Subcutaneous abdominal adipose tissue (tissue), 5 donors: ENCODE results near the gene HDAC9.
"Not testable (repeated sequence)": the region's sequence is repeated elsewhere in the genome, so short reads cannot be mapped to it uniquely, and the experiment has no call there.

Experiments used
- H3K27ac ChIP-seq: one replicate; pipeline ENCODE4 v1.7.0; 2013; ENCODE audit warnings: low read depth, mild to moderate bottlenecking, inconsistent platforms, low read length, moderate library complexity
- H3K27me3 ChIP-seq, 5 donors: one replicate each; pipeline ENCODE4 v1.7.0; 2013; ENCODE audit warnings: low read length in 5 of 5, inconsistent platforms in 1 of 5; ENCODE audit not compliant: control insufficient read depth in 5 of 5, insufficient read depth in 4 of 5
- H3K36me3 ChIP-seq, 5 donors: one replicate each; pipeline ENCODE4 v1.7.0; 2013; ENCODE audit warnings: low read length in 5 of 5; ENCODE audit not compliant: control insufficient read depth in 5 of 5, insufficient read depth in 5 of 5
- H3K4me1 ChIP-seq, 5 donors: one replicate each; pipeline ENCODE4 v1.7.0; 2013; ENCODE audit warnings: low read length in 5 of 5, mild to moderate bottlenecking in 3 of 5, moderate library complexity in 1 of 5; ENCODE audit not compliant: control insufficient read depth in 5 of 5, insufficient read depth in 5 of 5
- H3K4me3 ChIP-seq, 5 donors: one replicate each; pipeline ENCODE4 v1.7.0; 2013; ENCODE audit warnings: low read length in 5 of 5, low read depth in 1 of 5
- H3K9ac ChIP-seq, 5 donors: one replicate each; pipeline ENCODE4 v1.7.0; 2013; ENCODE audit warnings: low read length in 5 of 5, mild to moderate bottlenecking in 4 of 5, moderate library complexity in 3 of 5
- H3K9me3 ChIP-seq, 5 donors: one replicate each; pipeline ENCODE4 v1.7.0; 2013; ENCODE audit warnings: low read length in 5 of 5; ENCODE audit not compliant: control insufficient read depth in 5 of 5
- donor health status: healthy.
- donor health status: healthy.
- donor health status: healthy.
- donor health status: healthy.
- donor health status: healthy.

The HDAC9 gene

DNA sequence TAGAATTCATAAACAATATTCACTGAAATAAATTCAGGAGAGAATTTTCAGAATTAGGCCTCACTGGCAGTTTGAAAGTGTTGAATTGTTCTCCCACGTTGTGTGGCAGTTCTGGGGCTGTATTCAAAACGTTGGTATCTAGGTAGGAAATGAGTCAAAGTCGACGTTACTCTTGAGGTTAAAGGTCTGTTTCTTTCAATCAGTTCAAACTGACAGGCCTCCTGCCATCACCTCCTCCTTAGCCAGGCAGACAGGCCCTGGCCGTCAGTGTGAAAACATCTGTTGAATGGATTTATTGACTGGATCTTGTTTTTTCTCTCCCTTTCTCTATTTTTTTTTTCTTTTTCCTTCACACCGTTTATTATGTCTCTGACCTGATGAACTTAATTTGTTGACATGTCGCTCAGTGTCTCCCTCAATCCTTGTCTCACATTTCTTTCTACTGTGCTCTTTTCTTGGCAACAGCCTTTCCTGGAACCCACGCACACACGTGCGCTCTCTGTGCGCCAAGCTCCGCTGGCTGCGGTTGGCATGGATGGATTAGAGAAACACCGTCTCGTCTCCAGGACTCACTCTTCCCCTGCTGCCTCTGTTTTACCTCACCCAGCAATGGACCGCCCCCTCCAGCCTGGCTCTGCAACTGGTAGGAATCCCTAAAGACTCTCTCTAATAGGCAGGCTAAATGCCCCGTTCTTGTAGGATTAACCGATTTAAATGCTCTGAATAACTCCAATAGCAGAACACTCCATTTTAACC is 231.7 kb downstream of the HDAC9 start:
- Histone ChIP-seq H3K4me1 (no peaks in the 10 kb centered on the region), H3K27ac (no peak overlapping the region), H3K27me3 (no peaks in the 10 kb centered on the region), H3K9me3 (no peaks in the 10 kb centered on the region), H3K36me3 (no peaks in the 10 kb centered on the region), H3K4me3 (no peak overlapping the region), H3K9ac (no peak overlapping the region)

DNA sequence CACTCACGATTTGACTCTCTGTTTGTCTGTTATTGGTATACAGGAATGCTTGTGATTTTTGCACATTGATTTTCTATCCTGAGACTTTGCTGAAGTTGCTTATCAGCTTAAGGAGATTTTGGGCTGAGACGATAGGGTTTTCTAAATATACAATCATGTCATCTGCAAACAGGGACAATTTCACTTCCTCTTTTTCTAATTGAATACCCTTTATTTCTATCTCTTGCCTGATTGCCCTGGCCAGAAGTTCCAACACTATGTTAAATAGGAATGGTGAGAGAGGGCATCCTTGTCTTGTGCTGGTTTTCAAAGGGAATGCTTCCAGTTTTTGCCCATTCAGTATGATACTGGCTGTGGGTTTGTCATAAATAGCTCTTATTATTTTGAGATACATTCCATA is 240.5 kb downstream of the HDAC9 start:
- H3K27ac ChIP-seq, H3K9ac ChIP-seq, H3K4me1 ChIP-seq, H3K4me3 ChIP-seq, H3K27me3 ChIP-seq, H3K36me3 ChIP-seq, H3K9me3 ChIP-seq: not testable (repeated sequence)

DNA sequence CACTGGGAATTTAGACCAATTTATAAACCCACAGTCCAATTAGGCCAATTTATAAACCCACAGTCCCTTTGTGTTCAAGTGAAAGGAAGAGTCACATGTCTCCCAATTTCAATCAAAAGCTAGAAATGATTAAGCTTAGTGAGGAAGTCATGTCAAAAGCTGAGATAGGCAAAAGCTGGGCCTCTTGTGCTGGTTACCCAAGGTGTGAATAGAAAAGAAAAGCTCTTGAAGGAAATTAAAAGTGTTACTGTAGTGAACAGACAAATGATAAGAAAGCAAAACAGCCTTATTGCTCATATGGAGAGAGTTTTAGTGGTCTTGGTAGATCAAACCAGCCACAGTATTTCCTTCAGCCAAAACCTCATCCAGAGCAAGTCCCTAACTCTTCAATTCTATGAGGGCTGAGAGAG is 245.0 kb downstream of the HDAC9 start:
- Histone ChIP-seq H3K9me3 (no peaks in the 10 kb centered on the region), H3K4me1 (no peaks in the 10 kb centered on the region), H3K9ac (no peak overlapping the region), H3K4me3 (no peak overlapping the region), H3K27me3 (no peaks in the 10 kb centered on the region), H3K27ac (no peak overlapping the region), H3K36me3 (no peaks in the 10 kb centered on the region)

DNA sequence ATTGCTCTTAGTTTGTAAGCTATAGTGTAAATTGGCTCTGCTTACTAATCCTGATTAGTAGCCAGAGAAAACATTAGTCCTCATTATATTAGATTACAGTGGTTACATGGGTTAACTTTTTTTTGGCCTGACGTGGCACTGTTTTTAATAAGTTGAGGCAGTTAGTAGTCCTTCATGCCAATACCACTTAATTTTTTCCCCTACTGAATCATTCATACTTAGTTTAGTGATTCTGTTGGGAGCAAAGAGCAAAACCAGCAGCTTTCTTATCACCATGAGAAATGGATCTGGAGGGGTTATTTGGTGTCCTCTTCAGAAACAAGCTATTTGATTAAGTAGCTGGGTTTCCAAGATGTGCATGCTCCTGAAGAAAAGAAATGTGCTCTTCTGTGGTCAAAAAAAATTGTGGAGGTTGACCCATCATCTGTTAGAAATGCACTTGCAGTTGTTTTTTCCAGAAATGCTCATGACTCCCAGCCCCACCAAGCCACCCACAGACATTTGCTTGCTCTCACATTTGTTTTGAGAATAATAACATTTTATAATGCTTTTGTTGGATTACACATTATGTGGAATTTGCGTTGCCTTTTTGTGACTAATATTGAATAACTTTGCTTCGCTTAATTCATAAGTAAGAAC is 258.5 kb downstream of the HDAC9 start:
- Histone ChIP-seq H3K9ac (no peak overlapping the region), H3K27me3 (no peaks in the 10 kb centered on the region), H3K4me1 (peaks cover 0 to 15% (median 0%) of the 10 kb centered on the region in 5 donors), H3K36me3 (peaks cover 0 to 2% (median 0%) of the 10 kb centered on the region in 5 donors), H3K4me3 (no peak overlapping the region), H3K9me3 (peaks cover 0 to 2% (median 0%) of the 10 kb centered on the region in 5 donors), H3K27ac (peak overlapping the region; percentile 59)

DNA sequence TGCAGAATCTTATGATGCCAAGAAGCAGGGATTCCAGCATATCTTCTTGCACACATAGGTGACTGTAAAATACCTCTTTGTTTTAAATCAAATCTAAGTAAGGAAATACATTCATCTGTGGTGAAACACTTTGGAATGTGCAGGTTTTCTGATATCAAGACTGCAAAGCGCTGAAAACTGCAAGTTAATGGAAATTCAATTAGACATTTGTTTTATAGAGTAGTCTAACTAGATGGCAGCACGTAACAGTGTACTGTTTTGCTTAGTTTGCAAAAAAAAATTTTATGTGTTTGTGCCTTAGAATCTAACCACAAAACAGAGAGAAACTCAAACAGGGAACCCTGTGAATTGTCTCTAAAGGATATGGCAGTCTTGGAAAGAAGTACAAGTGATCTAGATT is 259.2 kb downstream of the HDAC9 start:
- H3K27ac ChIP-seq: peak overlapping the region; percentile 59
- no peaks in the 10 kb centered on the region for H3K36me3 ChIP-seq
- peaks cover 0 to 15% (median 0%) of the 10 kb centered on the region in 5 donors for H3K4me1 ChIP-seq
- H3K27me3 ChIP-seq: no peaks in the 10 kb centered on the region
- peak overlapping the region in 1 of 5 donors; percentile 4 for H3K4me3 ChIP-seq
- no peak overlapping the region for H3K9ac ChIP-seq
- H3K9me3 ChIP-seq: no peaks in the 10 kb centered on the region

DNA sequence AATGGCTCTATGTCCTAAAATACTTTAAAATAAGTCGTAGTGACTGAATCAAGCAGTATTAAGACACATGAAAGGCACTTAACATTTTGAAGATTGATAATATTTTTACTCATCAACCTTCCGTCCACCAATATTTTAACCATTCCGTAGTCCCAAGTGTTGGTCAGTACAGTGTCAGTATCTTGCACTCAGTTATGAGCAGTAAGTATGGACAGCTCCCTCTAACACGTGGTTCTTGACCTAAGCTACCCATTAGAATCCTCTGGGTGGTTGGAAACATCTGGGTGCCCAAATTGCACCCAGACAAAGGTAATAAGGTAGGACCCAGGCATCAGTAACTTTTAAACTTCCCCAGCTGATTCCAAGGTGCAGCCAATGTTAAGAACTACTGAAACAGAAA is 260.2 kb downstream of the HDAC9 start:
- H3K27ac ChIP-seq: peak overlapping the region; percentile 59
- no peaks in the 10 kb centered on the region for H3K9me3 ChIP-seq
- no peak overlapping the region for H3K9ac ChIP-seq
- H3K27me3 ChIP-seq: no peaks in the 10 kb centered on the region
- H3K4me1 ChIP-seq: peaks cover 0 to 15% (median 0%) of the 10 kb centered on the region in 5 donors
- H3K4me3 ChIP-seq: no peak overlapping the region
- H3K36me3 ChIP-seq: no peaks in the 10 kb centered on the region

DNA sequence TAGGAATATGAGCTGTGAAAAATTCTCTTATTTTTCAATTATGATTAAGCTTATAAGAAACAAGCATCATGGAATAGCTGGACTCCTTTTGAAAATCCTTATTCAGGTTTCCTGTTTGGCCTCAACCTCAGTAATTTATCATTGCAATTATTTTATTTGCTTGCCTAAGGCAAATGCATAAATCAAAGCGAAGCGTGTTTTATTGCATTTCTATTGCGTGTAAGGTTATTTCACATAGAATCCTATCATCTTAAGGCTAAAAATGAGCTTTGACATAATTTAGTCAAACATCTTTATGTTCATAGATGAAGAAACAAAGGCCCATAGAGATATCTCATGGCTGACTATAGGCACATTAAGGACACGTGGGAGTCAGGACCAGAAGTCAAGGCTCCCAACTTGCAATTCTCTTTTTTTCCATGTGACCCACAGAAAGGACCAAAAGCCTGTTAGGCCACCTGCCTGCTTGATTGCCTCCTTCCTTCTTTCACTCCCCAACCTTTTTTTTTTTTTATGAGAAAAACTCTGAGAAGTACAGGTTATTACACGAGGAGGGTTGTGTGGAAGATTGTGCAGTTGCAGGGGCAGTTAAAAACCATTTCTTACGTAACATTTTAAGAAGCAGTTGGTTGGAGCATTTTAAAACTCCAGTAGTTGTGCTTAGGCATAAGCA is 261.0 kb downstream of the HDAC9 start:
- Histone ChIP-seq H3K4me3 (no peak overlapping the region), H3K9me3 (no peaks in the 10 kb centered on the region), H3K9ac (no peak overlapping the region), H3K36me3 (no peaks in the 10 kb centered on the region), H3K27me3 (no peaks in the 10 kb centered on the region), H3K4me1 (peaks cover 0 to 15% (median 0%) of the 10 kb centered on the region in 5 donors), H3K27ac (no peak overlapping the region)

DNA sequence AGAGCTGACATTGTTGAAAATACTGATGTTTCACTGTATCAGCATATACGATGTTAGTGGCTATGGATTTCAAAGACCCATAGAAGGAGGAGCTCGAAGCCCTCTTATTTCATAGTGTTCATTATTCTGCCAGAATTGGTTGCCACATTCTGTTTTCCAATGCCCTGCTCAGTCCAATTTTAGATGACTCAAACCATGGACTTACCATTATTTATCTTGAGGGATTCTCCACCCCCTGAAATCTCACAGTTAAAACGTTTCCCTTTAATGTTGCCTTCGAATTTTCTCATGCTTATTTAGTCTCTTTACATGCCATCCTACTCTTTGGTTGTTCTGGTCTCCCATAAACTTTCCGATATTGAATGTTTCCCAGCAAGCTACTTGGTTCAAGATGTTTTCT is 264.5 kb downstream of the HDAC9 start:
- Histone ChIP-seq H3K4me1 (peaks cover 0 to 14% (median 4%) of the 10 kb centered on the region in 5 donors), H3K27ac (no peak overlapping the region), H3K9ac (no peak overlapping the region), H3K9me3 (no peaks in the 10 kb centered on the region), H3K27me3 (no peaks in the 10 kb centered on the region), H3K4me3 (no peak overlapping the region), H3K36me3 (peaks cover 0 to 2% (median 0%) of the 10 kb centered on the region in 5 donors)

DNA sequence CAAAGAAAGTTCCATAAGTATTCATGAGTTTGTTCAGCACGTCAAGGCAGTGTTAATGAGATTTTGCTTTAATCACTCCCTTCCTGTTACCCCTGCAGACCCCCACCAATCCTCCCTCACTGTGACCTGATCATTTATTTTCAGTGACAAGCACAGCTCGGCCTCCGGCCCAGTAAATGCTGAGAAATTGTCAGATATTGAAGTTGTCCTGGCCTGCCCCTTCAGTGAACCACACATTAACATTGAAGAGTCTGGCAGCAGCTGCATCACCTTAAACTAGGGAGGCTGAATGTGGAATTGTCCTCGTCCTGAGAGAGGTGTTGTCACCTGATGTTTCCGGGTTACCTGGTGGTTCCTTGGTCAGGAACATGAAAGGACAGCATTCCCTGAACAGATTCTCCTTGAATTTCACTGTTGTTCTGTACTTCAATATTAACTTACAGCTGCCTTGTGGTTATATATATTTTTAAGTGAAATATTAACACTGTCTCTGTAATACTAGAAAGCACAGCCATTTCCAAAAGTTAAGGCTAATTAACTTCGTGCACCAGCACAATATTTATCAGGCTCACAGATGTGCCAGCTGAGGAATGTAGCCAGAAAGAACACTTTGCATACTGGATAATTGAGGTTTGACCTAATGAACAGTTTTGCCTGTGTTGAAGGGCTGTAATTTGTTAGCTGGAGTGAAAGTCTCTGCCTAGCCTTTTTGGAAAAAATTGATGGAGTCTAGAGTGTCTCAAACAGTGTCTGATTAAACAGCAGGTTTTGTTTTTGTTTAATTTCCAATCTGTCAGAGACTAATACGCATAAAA is 265.3 kb downstream of the HDAC9 start:
- Histone ChIP-seq H3K4me1 (peaks cover 0 to 9% (median 4%) of the 10 kb centered on the region in 5 donors), H3K27me3 (no peaks in the 10 kb centered on the region), H3K36me3 (peaks cover 0 to 2% (median 0%) of the 10 kb centered on the region in 5 donors), H3K9ac (no peak overlapping the region), H3K4me3 (no peak overlapping the region), H3K27ac (no peak overlapping the region), H3K9me3 (no peaks in the 10 kb centered on the region)
